GM23338 (cell line): ENCODE data around the gene LRRC39. TPM values are rescaled to one million over a fixed set of nuclear protein-coding genes. Genes with fewer than 3 reads are reported as not detected.

ENCODE experiments used
- ATAC-seq: fragments of 200-7000 bp; cut with Tn5 transposase; 3 replicates; pipeline ENCODE4 v1.9.1; 2020
- DNase-seq: peaks from one replicate; pipeline ENCODE4 v3.0.0-alpha.2; 2015; ENCODE audit warnings: low spot score
- H2AFZ ChIP-seq: fragments of 200-600 bp; sonication (generic); 2 replicates; pipeline ENCODE4 v1.8.0; 2016; ENCODE audit warnings: antibody characterized with exemption, mild to moderate bottlenecking, moderate library complexity
- H3F3A ChIP-seq: fragments of 200-600 bp; sonication (generic); replicated peaks from 2 replicates; pipeline ENCODE4 v1.8.0; 2017; ENCODE audit warnings: antibody characterized with exemption, mixed run types, low read depth
- H3K27ac ChIP-seq: fragments of 200-600 bp; sonication (generic); 2 replicates; pipeline ENCODE4 v1.6.1; 2016; ENCODE audit warnings: low read depth
- H3K27me3 ChIP-seq: fragments of 200-600 bp; sonication (generic); 2 replicates; pipeline ENCODE4 v1.8.0; 2016; ENCODE audit warnings: mild to moderate bottlenecking, mixed run types, moderate library complexity; ENCODE audit not compliant: insufficient read depth
- H3K36me3 ChIP-seq: fragments of 200-600 bp; sonication (generic); 2 replicates; pipeline ENCODE4 v1.8.0; 2016; ENCODE audit warnings: mild to moderate bottlenecking; ENCODE audit not compliant: insufficient read depth
- H3K4me1 ChIP-seq: fragments of 200-600 bp; sonication (generic); 2 replicates; pipeline ENCODE4 v1.8.0; 2016; ENCODE audit warnings: mild to moderate bottlenecking, moderate library complexity; ENCODE audit not compliant: insufficient read depth
- H3K4me2 ChIP-seq: fragments of 200-600 bp; sonication (generic); 2 replicates; pipeline ENCODE4 v1.7.1; 2017; ENCODE audit warnings: mixed run types
- H3K4me3 ChIP-seq: fragments of 200-600 bp; sonication (generic); 2 replicates; pipeline ENCODE4 v1.6.1; 2016; ENCODE audit warnings: mixed run types
- H3K79me2 ChIP-seq: fragments of 200-600 bp; sonication (generic); replicated peaks from 2 replicates; pipeline ENCODE4 v1.8.0; 2017; ENCODE audit warnings: mild to moderate bottlenecking; ENCODE audit not compliant: insufficient read depth
- H3K9me2 ChIP-seq: fragments of 200-600 bp; sonication (generic); 2 replicates; pipeline ENCODE4 v1.8.0; 2017; ENCODE audit not compliant: insufficient read depth
- H4K20me1 ChIP-seq: fragments of 200-600 bp; sonication (generic); replicated peaks from 2 replicates; pipeline ENCODE4 v1.8.0; 2017; ENCODE audit warnings: mild to moderate bottlenecking; ENCODE audit not compliant: insufficient read depth
- H3K27ac Mint-ChIP-seq: 2 replicates; pipeline ENCODE4 v1.8.0; 2020; ENCODE audit warnings: inconsistent platforms, mild to moderate bottlenecking, moderate library complexity, mixed read lengths
- H3K27me3 Mint-ChIP-seq: 3 replicates; pipeline ENCODE4 v1.8.0; 2022; ENCODE audit warnings: low read depth, mild to moderate bottlenecking, moderate library complexity, mixed read lengths, inconsistent platforms; ENCODE audit not compliant: insufficient read depth, poor library complexity
- H3K36me3 Mint-ChIP-seq: 3 replicates; pipeline ENCODE4 v1.8.0; 2021; ENCODE audit warnings: low read depth, mild to moderate bottlenecking, inconsistent platforms, moderate library complexity, mixed read lengths
- H3K4me1 Mint-ChIP-seq: 3 replicates; pipeline ENCODE4 v1.8.0; 2020; ENCODE audit warnings: mild to moderate bottlenecking, inconsistent platforms, mixed read lengths
- H3K4me3 Mint-ChIP-seq: 3 replicates; pipeline ENCODE4 v1.8.0; 2021; ENCODE audit warnings: moderate library complexity, mild to moderate bottlenecking, inconsistent platforms, mixed read lengths
- H3K9me3 Mint-ChIP-seq: 3 replicates; pipeline ENCODE4 v1.8.0; 2020; ENCODE audit warnings: moderate library complexity, mild to moderate bottlenecking, inconsistent platforms, mixed read lengths
- CTCF ChIP-seq, 2 experiments: fragments of 200-600 bp in 1 of 2; sonication (generic) in 1 of 2; conservative IDR thresholded peaks; 2 replicates each; pipeline versions ENCODE4 v1.5.1 to v1.6.1; 2016 to 2017; ENCODE audit warnings: antibody characterized with exemption in 2 of 2, low read depth in 2 of 2, mild to moderate bottlenecking in 2 of 2, moderate library complexity in 1 of 2
- ETS1 ChIP-seq: IDR thresholded peaks from 2 replicates; pipeline ENCODE4 v1.6.1; 2016; ENCODE audit warnings: antibody characterized with exemption
- ZNF114 ChIP-seq: fragments of 250-450 bp; sonication (Bioruptor Pico); IDR thresholded peaks from 2 replicates; pipeline ENCODE4 v1.5.0; 2020; ENCODE audit warnings: mild to moderate bottlenecking, moderate library complexity
- ZNF331 ChIP-seq: fragments of 250-450 bp; sonication (Bioruptor Pico); IDR thresholded peaks from 2 replicates; pipeline ENCODE4 v1.5.0; 2020; ENCODE audit warnings: low read depth, mild to moderate bottlenecking, moderate library complexity
- ZNF462 ChIP-seq: fragments of 250-450 bp; sonication (Bioruptor Pico); IDR thresholded peaks from 2 replicates; pipeline ENCODE4 v1.5.0; 2020; ENCODE audit warnings: mild to moderate bottlenecking, moderate library complexity
- polyA plus RNA-seq: library from polyadenylated mRNA; unstranded; fragments of >200 nt; fragmentation: Nextera tagmentation; extraction: Ambion mirVana; gene quantifications from 2 replicates; pipeline ENCODE4 v1.2.1, GENCODE V29; 2016
- total RNA-seq: library from RNA; depleted of rRNA; stranded (reverse); fragments of >200 nt; shearing (Covaris generic); gene quantifications from 2 replicates; pipeline ENCODE4 v1.2.3, GENCODE V29; 2014

The LRRC39 gene
- total and polyA plus RNA-seq, 2 experiments from 2014 or later = 0.48 to 0.87 TPM

GRCh38 chr1:100122177-100122576, 55.9 kb downstream of the LRRC39 start:
- peaks cover 16% of the 10 kb centered on the region for H3K36me3 Mint-ChIP-seq
- no peaks in the 10 kb centered on the region for H3K9me3 Mint-ChIP-seq
- H3K4me3 ChIP-seq = no peak overlapping the region
- H3K27me3 ChIP-seq = no peaks in the 10 kb centered on the region
- peaks cover 22% of the 10 kb centered on the region for H3K79me2 ChIP-seq
- ATAC-seq = no peak
- no peaks in the 10 kb centered on the region for H3K4me1 Mint-ChIP-seq
- H3K27me3 Mint-ChIP-seq = peaks cover 2% of the 10 kb centered on the region
- no peak overlapping the region for H2AFZ ChIP-seq
- no peak for DNase-seq
- no peak overlapping the region for H3K27ac Mint-ChIP-seq
- TF ChIP-seq ZNF331 = no peak
- no peak for TF ChIP-seq ETS1
- no peak for TF ChIP-seq ZNF462 (CRISPR knock-in tag)
- no peak for TF ChIP-seq ZNF114 (CRISPR knock-in tag)
- TF ChIP-seq CTCF (conservative IDR thresholded peaks at IDR 0.05; ENCODE audit: low read depth in 2 of 2) = no peak
- no peak overlapping the region for H3K4me2 ChIP-seq
- H3K36me3 ChIP-seq = peaks cover 6% of the 10 kb centered on the region; the same call in 1 of the 2 replicates
- no peaks in the 10 kb centered on the region for H3F3A ChIP-seq
- no peak overlapping the region for H3K4me3 Mint-ChIP-seq
- no peaks in the 10 kb centered on the region for H3K9me2 ChIP-seq
- no peak overlapping the region for H3K27ac ChIP-seq
- H3K4me1 ChIP-seq = no peaks in the 10 kb centered on the region
- peaks cover 3% of the 10 kb centered on the region; the same call in 1 of the 2 replicates for H4K20me1 ChIP-seq
